Loucy (cell line): ENCODE measurements around the gene EIF3L.
A peak's percentile ranks its signal among the peaks of the same experiment; 100 is the strongest.

ENCODE experiments used
- H2AFZ ChIP-seq: fragments of 200-600 bp; sonication (generic); 2 replicates; pipeline ENCODE4 v1.6.0; 2016; ENCODE audit warnings: antibody characterized with exemption, mild to moderate bottlenecking, low read length, moderate library complexity
- H3F3A ChIP-seq: fragments of 200-600 bp; 2 replicates; pipeline ENCODE4 v1.6.0; 2016; ENCODE audit warnings: antibody characterized with exemption, low read depth, mild to moderate bottlenecking
- H3K27me3 ChIP-seq: fragments of 200-600 bp; sonication (generic); 2 replicates; pipeline ENCODE4 v1.6.1; 2014; ENCODE audit warnings: low read length, mild to moderate bottlenecking; ENCODE audit not compliant: insufficient read depth, poor library complexity, severe bottlenecking
- H3K36me3 ChIP-seq: fragments of 200-600 bp; sonication (generic); 2 replicates; pipeline ENCODE4 v1.6.1; 2016; ENCODE audit warnings: low read length; ENCODE audit not compliant: insufficient read depth
- H3K4me1 ChIP-seq: fragments of 200-600 bp; sonication (generic); 2 replicates; pipeline ENCODE4 v1.5.1; 2014; ENCODE audit warnings: low read length, mild to moderate bottlenecking; ENCODE audit not compliant: insufficient read depth, poor library complexity, severe bottlenecking
- H3K4me2 ChIP-seq: fragments of 200-600 bp; sonication (generic); 2 replicates; pipeline ENCODE4 v1.6.0; 2014; ENCODE audit warnings: antibody characterized with exemption, low read length, low read depth, mild to moderate bottlenecking; ENCODE audit not compliant: poor library complexity, severe bottlenecking
- H3K4me3 ChIP-seq: fragments of 200-600 bp; sonication (generic); 2 replicates; pipeline ENCODE4 v1.5.1; 2014; ENCODE audit warnings: low read length, mild to moderate bottlenecking, mixed read lengths; ENCODE audit not compliant: poor library complexity, severe bottlenecking
- H3K79me2 ChIP-seq: fragments of 200-600 bp; sonication (generic); 2 replicates; pipeline ENCODE4 v1.6.1; 2014; ENCODE audit warnings: low read length; ENCODE audit not compliant: insufficient read depth
- H3K9ac ChIP-seq: fragments of 200-600 bp; sonication (generic); 2 replicates; pipeline ENCODE4 v1.6.0; 2014; ENCODE audit warnings: mild to moderate bottlenecking, low read depth, low read length, moderate library complexity; ENCODE audit not compliant: poor library complexity, severe bottlenecking
- H3K9me2 ChIP-seq: fragments of 200-600 bp; sonication (generic); replicated peaks from 2 replicates; pipeline ENCODE4 v1.6.1; 2016; ENCODE audit warnings: low read depth, low read length, mixed read lengths
- H3K9me3 ChIP-seq: fragments of 200-600 bp; sonication (generic); 2 replicates; pipeline ENCODE4 v1.6.1; 2014; ENCODE audit warnings: mild to moderate bottlenecking, antibody characterized with exemption, low read length, low read depth; ENCODE audit not compliant: insufficient read depth
- H4K20me1 ChIP-seq: fragments of 200-600 bp; sonication (generic); 2 replicates; pipeline ENCODE4 v1.6.0; 2014; ENCODE audit warnings: antibody characterized with exemption, low read length, mild to moderate bottlenecking; ENCODE audit not compliant: insufficient read depth, poor library complexity, severe bottlenecking
- CTCF ChIP-seq: fragments of 200-600 bp; sonication (generic); conservative IDR thresholded peaks from 2 replicates; pipeline ENCODE4 v1.5.1; 2014; ENCODE audit warnings: mild to moderate bottlenecking, antibody characterized with exemption, low read length
- EZH2phosphoT487 ChIP-seq: fragments of 200-600 bp; IDR thresholded peaks from 2 replicates; pipeline ENCODE4 v1.6.1; 2018; ENCODE audit warnings: antibody characterized with exemption, mild to moderate bottlenecking, moderate library complexity, borderline replicate concordance

EIF3L gene

GRCh38 chr22:37804352-37804880 is 44.8 kb upstream of the EIF3L start:
- Histone ChIP-seq H3K36me3 (no peaks in the 10 kb centered on the region), H4K20me1 (no peaks in the 10 kb centered on the region), H3K79me2 (peaks cover 13% of the 10 kb centered on the region; the same call in 1 of the 2 replicates), H3K27me3 (peaks cover 10% of the 10 kb centered on the region), H3K4me1 (peaks cover 38% of the 10 kb centered on the region), H3K9me3 (no peaks in the 10 kb centered on the region), H3K9me2 (no peaks in the 10 kb centered on the region), H3K9ac (peak overlapping the region; percentile 66), H3K4me2 (peak overlapping the region; percentile 49), H2AFZ (peak overlapping the region; percentile 4; the same call in 1 of the 2 replicates), H3F3A (no peaks in the 10 kb centered on the region), H3K4me3 (peak overlapping the region; percentile 66)
- TF ChIP-seq CTCF, result no peak
- TF ChIP-seq EZH2phosphoT487, result no peak

GRCh38 chr22:37804881-37805809 is 44.1 kb upstream of the EIF3L start:
- Histone ChIP-seq H3F3A (no peaks in the 10 kb centered on the region), H3K9me2 (no peaks in the 10 kb centered on the region), H3K36me3 (no peaks in the 10 kb centered on the region), H4K20me1 (no peaks in the 10 kb centered on the region), H3K79me2 (peaks cover 13% of the 10 kb centered on the region; the same call in 1 of the 2 replicates), H3K27me3 (peaks cover 10% of the 10 kb centered on the region), H3K9ac (peak overlapping the region; percentile 66), H2AFZ (peak overlapping the region; percentile 4; the same call in 1 of the 2 replicates), H3K4me3 (peak overlapping the region; percentile 66), H3K4me1 (peaks cover 38% of the 10 kb centered on the region), H3K9me3 (no peaks in the 10 kb centered on the region), H3K4me2 (peak overlapping the region; percentile 86)
- TF ChIP-seq CTCF, result no peak
- no peak for TF ChIP-seq EZH2phosphoT487

GRCh38 chr22:37805810-37806277 is 43.4 kb upstream of the EIF3L start:
- no peaks in the 10 kb centered on the region for H3K36me3 ChIP-seq
- peak overlapping the region; percentile 86 for H3K4me2 ChIP-seq
- no peaks in the 10 kb centered on the region for H3F3A ChIP-seq
- no peak overlapping the region for H2AFZ ChIP-seq
- H3K27me3 ChIP-seq, result peaks cover 10% of the 10 kb centered on the region
- no peaks in the 10 kb centered on the region for H4K20me1 ChIP-seq
- H3K4me1 ChIP-seq, result peaks cover 38% of the 10 kb centered on the region
- H3K9ac ChIP-seq, result no peak overlapping the region
- H3K79me2 ChIP-seq, result peaks cover 13% of the 10 kb centered on the region; the same call in 1 of the 2 replicates
- H3K9me2 ChIP-seq, result no peaks in the 10 kb centered on the region
- H3K9me3 ChIP-seq, result no peaks in the 10 kb centered on the region
- no peak for TF ChIP-seq CTCF
- TF ChIP-seq EZH2phosphoT487, result no peak
- peak overlapping the region; percentile 66 for H3K4me3 ChIP-seq
